ENCODE results near the gene WRAP73.

- TF ChIP-seq CTCF (IDR thresholded peaks at IDR 0.05 in 2 of 3, conservative IDR thresholded peaks at IDR 0.05 in 1 of 3; ENCODE audit: borderline replicate concordance in 1 of 3, insufficient read depth in 1 of 3, low read depth in 2 of 3, low read length in 2 of 3) (no peak), POLR2A (IDR thresholded peaks at IDR 0.05; ENCODE audit: borderline replicate concordance, extremely low read depth, insufficient read depth, insufficient read length) (no peak), REST (IDR thresholded peaks at IDR 0.05; ENCODE audit: low read depth) (no peak), ATF3 (IDR thresholded peaks at IDR 0.05) (no peak), EZH2 (IDR thresholded peaks at IDR 0.05) (no peak), FOSL1 (IDR thresholded peaks at IDR 0.05; ENCODE audit: low read depth) (no peak), SP1 (IDR thresholded peaks at IDR 0.05; ENCODE audit: low read depth) (no peak), CBX3 (IDR thresholded peaks at IDR 0.05; ENCODE audit: low read depth) (no peak), MAX (IDR thresholded peaks at IDR 0.05) (no peak), CEBPB (IDR thresholded peaks at IDR 0.05; ENCODE audit: low read depth) (no peak)
Measured at GRCh38 chr1:3623441-3624199, 26.3 kb downstream of the WRAP73 start.
